Upper lobe of right lung (tissue), 1 donor: ENCODE data around the gene TTLL8. TPM values are rescaled to one million over a fixed set of nuclear protein-coding genes. Genes with fewer than 3 reads are reported as not detected.

Experiments used
- ATAC-seq: fragments of 200-7000 bp; cut with Tn5 transposase; one replicate; pipeline ENCODE4 v1.9.1; 2020; ENCODE audit warnings: mild to moderate bottlenecking, moderate library complexity
- DNase-seq: peaks from one replicate; pipeline ENCODE4 v3.0.0-alpha.2; 2020
- H3K27ac ChIP-seq: fragments of 200-600 bp; one replicate; pipeline ENCODE4 v1.8.0; 2022
- H3K27me3 ChIP-seq: fragments of 200-600 bp; one replicate; pipeline ENCODE4 v1.8.0; 2022; ENCODE audit warnings: mild to moderate bottlenecking
- H3K36me3 ChIP-seq: fragments of 200-600 bp; one replicate; pipeline ENCODE4 v1.8.0; 2022
- H3K4me1 ChIP-seq: fragments of 200-600 bp; one replicate; pipeline ENCODE4 v1.8.0; 2022
- H3K4me3 ChIP-seq: fragments of 200-600 bp; one replicate; pipeline ENCODE4 v1.8.0; 2022; ENCODE audit warnings: mild to moderate bottlenecking
- H3K9me3 ChIP-seq: fragments of 200-600 bp; one replicate; pipeline ENCODE4 v1.8.0; 2022
- intact Hi-C: fragments of 100-400 bp; cut with DNase I; formaldehyde crosslinking; loops from one replicate; pipeline ENCODE4 v1.11.0; 2022
- total RNA-seq: library from RNA; stranded (reverse); fragmentation: NEBNext Ultra II Directional; extraction: Animal tissue kit (Norgen Biotek cat#: 25700); gene quantifications from one replicate; pipeline ENCODE4 v1.2.1, GENCODE V29; 2021
- TF ChIP-seq, protein P1 (sequence below): fragments of 200-600 bp; IDR thresholded peaks from one replicate; pipeline ENCODE4 v1.8.0; 2022; ENCODE audit warnings: antibody characterized with exemption
- donor health status: DM: no; HTN: yes; CAD: no; lungs with severe emphysema.

Gene TTLL8
- total RNA-seq, 1 donor from 2014 or later = not detected

DNA sequence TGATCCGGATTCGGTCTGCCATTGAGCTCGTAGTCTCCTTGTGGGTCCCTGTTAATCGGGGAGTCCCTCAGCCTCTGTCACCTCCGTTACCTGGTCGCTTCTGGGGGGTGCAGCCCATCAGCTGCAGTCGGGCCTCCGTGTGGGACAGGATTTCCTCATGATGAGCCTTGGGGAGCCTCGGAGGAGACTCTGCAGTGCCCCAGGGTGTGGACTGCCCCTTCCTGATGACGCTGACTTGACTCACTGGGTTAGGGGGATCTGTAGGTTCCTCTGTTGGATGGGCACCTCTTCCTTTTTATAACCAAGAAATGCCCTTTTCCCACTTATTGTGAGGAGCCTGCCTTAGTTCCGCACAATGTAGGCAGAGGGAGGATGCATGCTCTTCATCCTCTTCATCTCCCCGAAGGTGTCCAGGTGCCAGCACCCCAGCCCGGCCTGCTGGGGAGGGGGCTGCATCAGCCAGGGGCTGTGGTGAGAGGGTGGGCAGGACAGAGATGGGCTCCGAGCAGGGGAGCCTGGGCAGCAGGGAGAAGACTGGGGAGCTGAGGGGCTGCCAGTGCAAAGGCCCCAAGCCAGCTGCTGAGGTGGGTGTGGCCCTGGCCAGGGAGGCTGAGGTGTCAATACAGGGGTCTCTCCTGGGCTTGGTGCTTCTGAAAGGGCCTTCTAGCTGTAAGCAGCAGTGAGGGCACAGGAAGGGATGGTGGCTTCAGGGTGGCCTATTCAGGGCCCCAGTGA is 13.5 kb upstream of the TTLL8 start:
- intact Hi-C loops = no loop called here
- Histone ChIP-seq H3K27ac (no peak overlapping the region), H3K4me1 (no peaks in the 10 kb centered on the region), H3K27me3 (no peaks in the 10 kb centered on the region), H3K9me3 (no peaks in the 10 kb centered on the region), H3K4me3 (no peak overlapping the region), H3K36me3 (no peaks in the 10 kb centered on the region)
- TF ChIP-seq, protein P1, sequence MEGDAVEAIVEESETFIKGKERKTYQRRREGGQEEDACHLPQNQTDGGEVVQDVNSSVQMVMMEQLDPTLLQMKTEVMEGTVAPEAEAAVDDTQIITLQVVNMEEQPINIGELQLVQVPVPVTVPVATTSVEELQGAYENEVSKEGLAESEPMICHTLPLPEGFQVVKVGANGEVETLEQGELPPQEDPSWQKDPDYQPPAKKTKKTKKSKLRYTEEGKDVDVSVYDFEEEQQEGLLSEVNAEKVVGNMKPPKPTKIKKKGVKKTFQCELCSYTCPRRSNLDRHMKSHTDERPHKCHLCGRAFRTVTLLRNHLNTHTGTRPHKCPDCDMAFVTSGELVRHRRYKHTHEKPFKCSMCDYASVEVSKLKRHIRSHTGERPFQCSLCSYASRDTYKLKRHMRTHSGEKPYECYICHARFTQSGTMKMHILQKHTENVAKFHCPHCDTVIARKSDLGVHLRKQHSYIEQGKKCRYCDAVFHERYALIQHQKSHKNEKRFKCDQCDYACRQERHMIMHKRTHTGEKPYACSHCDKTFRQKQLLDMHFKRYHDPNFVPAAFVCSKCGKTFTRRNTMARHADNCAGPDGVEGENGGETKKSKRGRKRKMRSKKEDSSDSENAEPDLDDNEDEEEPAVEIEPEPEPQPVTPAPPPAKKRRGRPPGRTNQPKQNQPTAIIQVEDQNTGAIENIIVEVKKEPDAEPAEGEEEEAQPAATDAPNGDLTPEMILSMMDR = no peak
- ATAC-seq (no peak), DNase-seq (no peak)

DNA sequence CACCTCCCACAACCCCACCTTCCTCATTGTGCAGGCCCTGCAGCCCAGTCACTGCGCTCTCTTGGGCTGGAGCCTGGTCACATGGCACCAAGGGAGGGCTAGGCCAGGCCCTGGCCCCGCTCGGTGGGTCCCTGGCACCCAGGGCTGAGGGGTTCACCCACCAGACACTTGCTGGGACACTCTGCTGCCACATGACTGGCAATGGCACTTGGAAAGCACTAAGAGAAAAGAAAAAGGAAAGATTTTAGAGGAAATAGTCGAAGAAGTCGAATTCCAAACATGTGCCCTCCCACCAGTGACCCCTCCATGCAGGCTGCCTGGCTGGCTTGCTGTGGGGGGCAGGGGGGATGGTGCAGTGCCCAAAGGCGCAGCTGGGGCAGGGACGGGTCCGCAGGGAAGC is 12.3 kb upstream of the TTLL8 start:
- intact Hi-C loops = no loop called here

DNA sequence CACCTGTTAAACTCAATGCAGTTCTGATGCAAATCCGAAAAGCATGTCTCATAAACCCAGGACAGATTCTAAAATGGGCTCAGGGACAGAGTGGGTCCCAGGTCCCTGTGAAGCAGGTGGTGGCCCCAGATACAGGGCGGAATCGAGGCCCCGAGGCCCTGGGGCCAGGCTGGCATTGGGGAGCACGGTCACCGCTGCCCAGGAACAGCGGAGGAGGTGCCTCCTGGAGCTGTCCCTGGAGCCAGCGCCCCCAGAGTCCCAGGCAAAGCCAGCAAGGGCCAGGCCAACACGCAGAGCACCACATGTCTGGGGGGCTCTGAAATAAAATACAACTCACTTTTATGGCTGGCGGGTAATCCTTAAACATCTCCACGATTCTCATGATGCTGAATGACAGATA is 10.0 kb upstream of the TTLL8 start:
- TF ChIP-seq, protein P1 = no peak
- Histone ChIP-seq H3K36me3 (no peaks in the 10 kb centered on the region), H3K27ac (no peak overlapping the region), H3K4me1 (no peaks in the 10 kb centered on the region), H3K27me3 (no peaks in the 10 kb centered on the region), H3K4me3 (no peak overlapping the region), H3K9me3 (no peaks in the 10 kb centered on the region)
- intact Hi-C loops = no loop called here
- ATAC-seq = no peak
- DNase-seq = no peak

More for the DNA sequence above, 12.3 kb upstream of the TTLL8 start:
- H3K4me3 ChIP-seq = no peak overlapping the region
- H3K36me3 ChIP-seq = no peaks in the 10 kb centered on the region
- H3K9me3 ChIP-seq = no peaks in the 10 kb centered on the region
- ATAC-seq = no peak
- DNase-seq = no peak
- no peak overlapping the region for H3K27ac ChIP-seq
- TF ChIP-seq, protein P1 = no peak
- no peaks in the 10 kb centered on the region for H3K4me1 ChIP-seq
- no peaks in the 10 kb centered on the region for H3K27me3 ChIP-seq

DNA sequence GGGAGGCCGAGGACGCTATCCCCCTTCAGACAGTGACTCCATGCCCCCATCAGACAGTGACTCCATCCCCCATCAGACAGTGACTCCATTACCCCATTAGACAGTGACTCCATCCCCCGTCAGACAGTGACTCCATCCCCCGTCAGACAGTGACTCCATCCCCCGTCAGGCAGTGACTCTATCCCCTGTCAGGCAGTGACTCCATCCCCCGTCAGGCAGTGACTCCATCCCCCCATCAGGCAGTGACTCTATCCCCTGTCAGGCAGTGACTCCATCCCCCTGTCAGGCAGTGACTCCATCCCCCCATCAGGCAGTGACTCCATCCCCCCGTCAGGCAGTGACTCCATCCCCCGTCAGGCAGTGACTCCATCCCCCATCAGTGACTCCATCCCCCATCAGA is 9.1 kb upstream of the TTLL8 start:
- H3K9me3 ChIP-seq = no peaks in the 10 kb centered on the region
- TF ChIP-seq, protein P1 = no peak
- no peak overlapping the region for H3K27ac ChIP-seq
- intact Hi-C loops = no loop called here
- no peaks in the 10 kb centered on the region for H3K36me3 ChIP-seq
- DNase-seq = no peak
- H3K27me3 ChIP-seq = no peaks in the 10 kb centered on the region
- H3K4me3 ChIP-seq = no peak overlapping the region
- no peaks in the 10 kb centered on the region for H3K4me1 ChIP-seq
- no peak for ATAC-seq

DNA sequence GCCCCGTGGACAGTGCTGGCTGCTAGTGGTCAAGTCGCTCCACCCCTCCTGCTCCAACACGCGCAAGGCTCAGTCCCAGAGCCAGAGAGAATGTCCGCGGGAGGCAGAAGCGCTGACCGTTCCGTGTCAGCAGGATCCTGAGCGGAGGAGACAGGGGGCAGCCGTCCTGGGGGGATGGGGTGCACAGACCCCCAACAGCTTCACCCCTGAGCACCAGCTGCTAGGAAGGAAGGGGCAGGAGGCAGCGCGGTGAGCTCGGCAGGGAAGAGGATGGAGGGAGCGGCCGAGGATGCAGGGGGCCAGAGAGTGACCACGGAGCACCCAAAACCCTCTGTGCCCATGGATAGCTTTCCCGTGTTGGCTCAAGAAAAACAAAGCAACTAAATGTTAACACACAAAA is 6.4 kb upstream of the TTLL8 start:
- TF ChIP-seq, protein P1 = no peak
- ATAC-seq (no peak), DNase-seq (no peak)
- H3K27ac ChIP-seq = no peak overlapping the region
- no peaks in the 10 kb centered on the region for H3K9me3 ChIP-seq
- no peaks in the 10 kb centered on the region for H3K4me1 ChIP-seq
- H3K36me3 ChIP-seq = no peaks in the 10 kb centered on the region
- intact Hi-C loops = no loop called here
- H3K27me3 ChIP-seq = peaks cover 8% of the 10 kb centered on the region
- H3K4me3 ChIP-seq = no peak overlapping the region
